ENCODE data around the gene KLHL8.

Gene KLHL8

GRCh38 chr4:87228262-87228860 is 7.9 kb upstream of the KLHL8 start:
- ChIA-PET POLR2A (no interaction called here), CTCF (no interaction called here)
- TF ChIP-seq SUZ12 (IDR thresholded peaks at IDR 0.05) (no peak), HDGF (IDR thresholded peaks at IDR 0.05; ENCODE audit: borderline replicate concordance) (no peak), LEF1 (IDR thresholded peaks at IDR 0.05; ENCODE audit: borderline replicate concordance) (no peak), PKNOX1 (IDR thresholded peaks at IDR 0.05) (no peak), BHLHE40 (IDR thresholded peaks at IDR 0.05; ENCODE audit: borderline replicate concordance) (no peak), FOXK2 (IDR thresholded peaks at IDR 0.05) (no peak), L3MBTL2 (conservative IDR thresholded peaks at IDR 0.05) (no peak), ZNF384 (IDR thresholded peaks at IDR 0.05) (no peak), ELF4 (IDR thresholded peaks at IDR 0.05) (no peak)
- DNase-seq (ENCODE audit: extremely low spot score), result no peak

GRCh38 chr4:87227751-87228151 is 7.3 kb upstream of the KLHL8 start:
- TF ChIP-seq CTBP1 (IDR thresholded peaks at IDR 0.05; ENCODE audit: borderline replicate concordance) (no peak), L3MBTL2 (conservative IDR thresholded peaks at IDR 0.05) (no peak), FOXM1 (IDR thresholded peaks at IDR 0.05; ENCODE audit: borderline replicate concordance) (no peak), ARNT (IDR thresholded peaks at IDR 0.05) (no peak), PKNOX1 (IDR thresholded peaks at IDR 0.05) (no peak), HDGF (IDR thresholded peaks at IDR 0.05; ENCODE audit: borderline replicate concordance) (no peak), LEF1 (IDR thresholded peaks at IDR 0.05; ENCODE audit: borderline replicate concordance) (no peak), BHLHE40 (IDR thresholded peaks at IDR 0.05; ENCODE audit: borderline replicate concordance) (no peak), FOXK2 (IDR thresholded peaks at IDR 0.05) (no peak), NFRKB (IDR thresholded peaks at IDR 0.05) (no peak)
- DNase-seq (ENCODE audit: extremely low spot score), result no peak
- ChIA-PET POLR2A (no interaction called here), CTCF (no interaction called here)

- TF ChIP-seq CTBP1 (IDR thresholded peaks at IDR 0.05; ENCODE audit: borderline replicate concordance), result no peak
- no peak for TF ChIP-seq SUZ12 (IDR thresholded peaks at IDR 0.05)
- TF ChIP-seq L3MBTL2 (conservative IDR thresholded peaks at IDR 0.05), result no peak
- no peak for TF ChIP-seq PKNOX1 (IDR thresholded peaks at IDR 0.05)
- no peak for TF ChIP-seq ARNT (IDR thresholded peaks at IDR 0.05)
- no peak for TF ChIP-seq ELF4 (IDR thresholded peaks at IDR 0.05)
- TF ChIP-seq FOXA1 (IDR thresholded peaks at IDR 0.05), result no peak
- TF ChIP-seq SP1 (IDR thresholded peaks at IDR 0.05), result no peak
- no peak for TF ChIP-seq BHLHE40 (IDR thresholded peaks at IDR 0.05; ENCODE audit: borderline replicate concordance)
- no peak for TF ChIP-seq FOXM1 (IDR thresholded peaks at IDR 0.05; ENCODE audit: borderline replicate concordance)
- no peak for TF ChIP-seq HDGF (IDR thresholded peaks at IDR 0.05; ENCODE audit: borderline replicate concordance)
- TF ChIP-seq TARDBP (IDR thresholded peaks at IDR 0.05), result no peak
- TF ChIP-seq NFRKB (IDR thresholded peaks at IDR 0.05), result no peak
- TF ChIP-seq ZNF384 (IDR thresholded peaks at IDR 0.05), result no peak
- DNase-seq (ENCODE audit: extremely low spot score), result no peak
- POLR2A ChIA-PET, result no interaction called here
- CTCF ChIA-PET, result no interaction called here
Observed at GRCh38 chr4:87225936-87226335, 5.5 kb upstream of the KLHL8 start.

GRCh38 chr4:87224141-87224923 is 3.9 kb upstream of the KLHL8 start:
- CTCF ChIA-PET, result interaction anchor here (0.7 kb wide), 1 partner anchor 80 kb away, joined by 3 read pairs; no protein-coding TSS in a partner anchor
- no peak for DNase-seq (ENCODE audit: extremely low spot score)
- no peak for TF ChIP-seq FOXM1 (IDR thresholded peaks at IDR 0.05; ENCODE audit: borderline replicate concordance)
- TF ChIP-seq L3MBTL2 (conservative IDR thresholded peaks at IDR 0.05), result peak; percentile 52
- no peak for TF ChIP-seq TARDBP (IDR thresholded peaks at IDR 0.05)
- TF ChIP-seq LEF1 (IDR thresholded peaks at IDR 0.05; ENCODE audit: borderline replicate concordance), result no peak
- POLR2A ChIA-PET, result no interaction called here

- DNase-seq (ENCODE audit: extremely low spot score), result peak; percentile 30
- ChIA-PET POLR2A (interaction anchor here (0.9 to 1.0 kb wide), 2 partner anchors 32 to 171 kb away, joined by 3 read pairs; partner anchors contain the start of gene HSD17B11), CTCF (interaction anchor here (0.5 to 1.9 kb wide), 4 partner anchors 69 to 321 kb away, joined by 3 to 7 read pairs (median 4); no protein-coding TSS in a partner anchor)
- no peak for TF ChIP-seq L3MBTL2 (conservative IDR thresholded peaks at IDR 0.05)
- TF ChIP-seq SUZ12 (IDR thresholded peaks at IDR 0.05), result no peak
- no peak for TF ChIP-seq ZNF384 (IDR thresholded peaks at IDR 0.05)
- TF ChIP-seq LEF1 (IDR thresholded peaks at IDR 0.05; ENCODE audit: borderline replicate concordance), result no peak
- no peak for TF ChIP-seq ARNT (IDR thresholded peaks at IDR 0.05)
- no peak for TF ChIP-seq ELF4 (IDR thresholded peaks at IDR 0.05)
- TF ChIP-seq BHLHE40 (IDR thresholded peaks at IDR 0.05; ENCODE audit: borderline replicate concordance), result no peak
- no peak for TF ChIP-seq FOXM1 (IDR thresholded peaks at IDR 0.05; ENCODE audit: borderline replicate concordance)
- no peak for TF ChIP-seq PKNOX1 (IDR thresholded peaks at IDR 0.05)
- no peak for TF ChIP-seq NFRKB (IDR thresholded peaks at IDR 0.05)
- no peak for TF ChIP-seq SP1 (IDR thresholded peaks at IDR 0.05)
- TF ChIP-seq FOXA1 (IDR thresholded peaks at IDR 0.05), result no peak
- no peak for TF ChIP-seq HDGF (IDR thresholded peaks at IDR 0.05; ENCODE audit: borderline replicate concordance)
- no peak for TF ChIP-seq FOXK2 (IDR thresholded peaks at IDR 0.05)
- no peak for TF ChIP-seq TARDBP (IDR thresholded peaks at IDR 0.05)
- no peak for TF ChIP-seq CTBP1 (IDR thresholded peaks at IDR 0.05; ENCODE audit: borderline replicate concordance)
Observed at GRCh38 chr4:87219632-87220093, 755 bp downstream of the KLHL8 start.

Data from HEK293T (cell line).